GM18511 (cell line): ENCODE data around the gene ASTN2.

Experiments
- ATAC-seq: cut with Tn5 transposase; IDR thresholded peaks from one replicate; pipeline ENCODE4 v1.9.1; 2021; ENCODE audit warnings: mild to moderate bottlenecking, moderate library complexity; ENCODE audit not compliant: unreplicated experiment

The ASTN2 gene

GRCh38 chr9:116980582-116981120, 434.2 kb downstream of the ASTN2 start:
- no peak for ATAC-seq

GRCh38 chr9:116979456-116979855, 435.4 kb downstream of the ASTN2 start:
- no peak for ATAC-seq

GRCh38 chr9:116978155-116978554, 436.7 kb downstream of the ASTN2 start:
- no peak for ATAC-seq

- no peak for ATAC-seq
Measured at GRCh38 chr9:116975126-116975525, 439.7 kb downstream of the ASTN2 start.

GRCh38 chr9:116966199-116966598, 448.7 kb downstream of the ASTN2 start:
- no peak for ATAC-seq

GRCh38 chr9:116964258-116964657, 450.6 kb downstream of the ASTN2 start:
- no peak for ATAC-seq

GRCh38 chr9:116959809-116960208, 455.0 kb downstream of the ASTN2 start:
- peak; percentile 65 for ATAC-seq

- ATAC-seq, result no peak
Measured at GRCh38 chr9:116958881-116959280, 456.0 kb downstream of the ASTN2 start.

- ATAC-seq, result no peak
Measured at GRCh38 chr9:116954731-116955130, 460.1 kb downstream of the ASTN2 start.

- no peak for ATAC-seq
Measured at GRCh38 chr9:116953271-116953670, 461.6 kb downstream of the ASTN2 start.

GRCh38 chr9:116952436-116952810, 462.4 kb downstream of the ASTN2 start:
- no peak for ATAC-seq

- peak; percentile 82 for ATAC-seq
Measured at GRCh38 chr9:116951588-116952435, 463.0 kb downstream of the ASTN2 start.

GRCh38 chr9:116945817-116946216, 469.0 kb downstream of the ASTN2 start:
- no peak for ATAC-seq

GRCh38 chr9:116944714-116945534, 469.9 kb downstream of the ASTN2 start:
- ATAC-seq, result no peak

GRCh38 chr9:116943970-116944369, 470.9 kb downstream of the ASTN2 start:
- ATAC-seq, result no peak

GRCh38 chr9:116942593-116943061, 472.2 kb downstream of the ASTN2 start:
- peak; percentile 62 for ATAC-seq

- ATAC-seq, result no peak
Measured at GRCh38 chr9:116941266-116941665, 473.6 kb downstream of the ASTN2 start.

- no peak for ATAC-seq
Measured at GRCh38 chr9:116940614-116941215, 474.1 kb downstream of the ASTN2 start.

GRCh38 chr9:116939614-116940013, 475.2 kb downstream of the ASTN2 start:
- peak; percentile 46 for ATAC-seq

- no peak for ATAC-seq
Measured at GRCh38 chr9:116939161-116939560, 475.7 kb downstream of the ASTN2 start.

GRCh38 chr9:116937361-116937760, 477.5 kb downstream of the ASTN2 start:
- no peak for ATAC-seq
